Retinal pigment epithelial cell (primary cell): ENCODE results near the gene MAML3.

Experiments
- DNase-seq: peaks from one replicate; pipeline ENCODE4 v3.0.0-alpha.2; 2010; ENCODE audit warnings: low read depth
- H3K4me3 ChIP-seq: 2 replicates; pipeline ENCODE4 v1.5.1; 2011; ENCODE audit warnings: mild to moderate bottlenecking, low read length, control low read depth, moderate library complexity
- TF ChIP-seq, protein P1 (sequence below): conservative IDR thresholded peaks from 2 replicates; pipeline ENCODE4 v1.5.1; 2011; ENCODE audit warnings: low read depth, low read length, control low read depth, inconsistent platforms

The MAML3 gene

DNA sequence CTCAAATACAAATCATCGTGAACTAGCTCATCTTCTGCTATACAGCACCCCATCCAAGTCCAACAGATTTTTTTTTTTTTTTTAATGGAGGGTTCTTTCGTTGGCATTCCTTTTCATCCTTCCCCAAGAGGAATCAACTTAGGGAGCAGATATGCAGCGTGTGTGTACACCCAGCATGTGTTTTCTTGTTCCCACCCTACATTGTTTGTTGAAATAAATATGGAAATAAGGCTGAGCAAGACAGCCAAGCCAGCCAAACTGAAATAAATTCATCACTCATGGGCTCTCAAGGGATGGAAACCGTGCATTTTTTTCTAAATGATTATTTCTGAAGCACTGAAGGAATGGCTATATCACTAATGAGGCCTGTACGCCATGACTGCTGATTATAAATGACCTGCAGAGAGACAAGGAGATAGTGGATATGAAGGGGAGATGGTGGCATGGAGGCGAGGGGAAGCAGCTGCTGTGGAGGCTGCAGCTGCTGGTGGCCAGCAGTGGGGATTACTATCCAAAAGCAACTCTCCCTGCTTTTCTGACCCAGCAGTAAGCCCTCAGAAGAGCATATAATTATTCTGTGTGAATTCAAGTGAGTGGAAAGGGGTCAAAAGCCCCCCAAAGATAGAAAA is 314.5 kb downstream of the MAML3 start:
- H3K4me3 ChIP-seq, result no peak overlapping the region
- TF ChIP-seq, protein P1, sequence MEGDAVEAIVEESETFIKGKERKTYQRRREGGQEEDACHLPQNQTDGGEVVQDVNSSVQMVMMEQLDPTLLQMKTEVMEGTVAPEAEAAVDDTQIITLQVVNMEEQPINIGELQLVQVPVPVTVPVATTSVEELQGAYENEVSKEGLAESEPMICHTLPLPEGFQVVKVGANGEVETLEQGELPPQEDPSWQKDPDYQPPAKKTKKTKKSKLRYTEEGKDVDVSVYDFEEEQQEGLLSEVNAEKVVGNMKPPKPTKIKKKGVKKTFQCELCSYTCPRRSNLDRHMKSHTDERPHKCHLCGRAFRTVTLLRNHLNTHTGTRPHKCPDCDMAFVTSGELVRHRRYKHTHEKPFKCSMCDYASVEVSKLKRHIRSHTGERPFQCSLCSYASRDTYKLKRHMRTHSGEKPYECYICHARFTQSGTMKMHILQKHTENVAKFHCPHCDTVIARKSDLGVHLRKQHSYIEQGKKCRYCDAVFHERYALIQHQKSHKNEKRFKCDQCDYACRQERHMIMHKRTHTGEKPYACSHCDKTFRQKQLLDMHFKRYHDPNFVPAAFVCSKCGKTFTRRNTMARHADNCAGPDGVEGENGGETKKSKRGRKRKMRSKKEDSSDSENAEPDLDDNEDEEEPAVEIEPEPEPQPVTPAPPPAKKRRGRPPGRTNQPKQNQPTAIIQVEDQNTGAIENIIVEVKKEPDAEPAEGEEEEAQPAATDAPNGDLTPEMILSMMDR, result no peak
- DNase-seq, result no peak

DNA sequence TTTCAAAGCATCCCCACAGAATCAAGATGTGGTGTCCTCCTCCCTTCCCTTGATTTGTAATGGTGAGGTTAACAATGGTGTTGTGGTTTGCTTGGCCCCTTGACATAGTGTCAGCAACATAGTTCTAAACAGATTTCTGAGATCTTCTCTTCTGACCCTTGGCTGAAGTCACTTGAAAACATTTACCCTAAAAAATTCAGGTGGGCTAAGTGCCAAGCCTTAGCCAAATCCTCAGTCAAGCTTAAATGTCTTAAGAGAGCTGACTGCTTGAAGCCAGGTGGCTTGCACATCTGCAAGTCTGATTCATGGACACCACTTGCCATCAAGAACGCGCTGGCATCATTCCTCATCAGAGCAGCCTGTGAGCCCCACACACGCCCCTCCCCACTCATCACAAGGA is 315.2 kb downstream of the MAML3 start:
- TF ChIP-seq, protein P1, result no peak
- H3K4me3 ChIP-seq, result no peak overlapping the region
- no peak for DNase-seq

DNA sequence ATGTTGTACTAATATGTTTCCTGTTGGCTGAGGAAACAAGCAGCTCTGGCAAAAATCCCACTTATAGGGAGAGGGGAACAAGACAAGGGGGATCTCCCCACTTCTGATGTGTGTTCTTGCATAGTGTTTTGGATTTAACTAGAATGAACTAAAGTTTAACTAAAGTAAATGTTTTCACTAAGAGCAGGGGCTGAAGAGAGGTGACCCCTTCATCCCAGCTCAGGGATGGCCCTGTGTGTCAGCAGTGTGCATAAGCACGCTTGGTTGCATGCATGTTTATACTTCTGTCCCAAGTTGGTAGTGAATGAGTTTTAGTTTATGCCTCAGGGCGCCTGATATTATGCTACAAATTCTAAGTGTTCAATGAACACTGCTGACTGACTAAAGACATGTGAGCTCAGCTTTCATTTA is 319.0 kb downstream of the MAML3 start:
- TF ChIP-seq, protein P1, result no peak
- DNase-seq, result no peak
- no peak overlapping the region for H3K4me3 ChIP-seq

DNA sequence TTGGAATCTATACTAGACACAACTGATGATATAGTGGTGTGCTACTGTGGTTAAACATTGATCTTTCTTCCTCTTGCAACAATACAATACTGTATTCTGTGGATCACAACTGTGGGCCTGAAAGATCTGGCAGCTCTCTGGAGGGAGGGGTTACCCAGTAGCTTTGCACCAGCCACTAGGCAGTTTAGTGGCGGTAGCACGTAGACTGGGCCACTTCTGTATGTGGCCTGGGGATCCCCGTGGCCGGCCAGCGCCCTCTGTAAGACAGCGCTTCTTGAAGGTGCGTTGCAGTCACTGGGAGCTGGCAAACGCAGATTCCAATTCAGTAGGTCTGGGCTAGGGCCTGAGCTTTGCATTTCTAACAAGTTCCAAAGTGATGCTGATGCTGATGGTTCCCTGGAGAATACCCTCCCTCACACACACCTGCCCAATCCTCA is 319.7 kb downstream of the MAML3 start:
- DNase-seq, result no peak
- TF ChIP-seq, protein P1, result no peak
- H3K4me3 ChIP-seq, result no peak overlapping the region

DNA sequence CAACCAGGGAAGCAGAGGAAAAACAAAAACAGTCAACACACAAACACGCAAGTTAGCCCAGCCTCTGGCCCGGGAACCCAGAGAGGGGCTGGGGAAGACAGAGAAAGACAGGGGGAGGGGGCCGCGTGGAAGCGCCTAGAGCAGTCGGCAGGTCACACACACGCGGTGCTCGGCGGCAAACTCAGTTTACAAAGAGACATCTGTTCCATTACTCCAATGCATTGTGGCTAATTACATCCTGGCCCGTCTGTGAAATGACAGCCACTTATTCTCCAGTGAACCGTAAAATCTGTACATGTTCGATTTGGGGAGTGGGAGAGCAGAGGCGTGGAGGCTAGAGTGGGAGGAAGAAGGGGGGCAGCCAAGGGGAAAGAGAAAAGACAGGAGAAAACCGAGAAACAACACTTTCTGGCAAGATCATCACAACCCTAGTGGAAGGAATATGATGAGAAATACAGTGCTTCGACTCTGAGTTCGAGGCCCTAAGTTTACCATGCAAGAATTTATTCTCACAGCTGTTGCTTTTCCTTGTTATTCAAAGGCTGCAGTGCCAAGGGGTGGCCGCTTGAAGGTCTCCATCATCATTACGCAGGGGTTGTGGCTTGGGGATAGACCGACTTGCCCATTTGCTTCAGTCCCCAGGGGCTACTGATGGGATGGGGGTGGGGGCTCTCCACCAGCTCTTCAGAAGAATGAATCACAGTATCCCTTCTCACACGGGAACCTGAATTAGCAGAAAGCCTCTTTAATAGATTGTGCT is 320.7 kb downstream of the MAML3 start:
- TF ChIP-seq, protein P1, result no peak
- DNase-seq, result no peak
- H3K4me3 ChIP-seq, result no peak overlapping the region

DNA sequence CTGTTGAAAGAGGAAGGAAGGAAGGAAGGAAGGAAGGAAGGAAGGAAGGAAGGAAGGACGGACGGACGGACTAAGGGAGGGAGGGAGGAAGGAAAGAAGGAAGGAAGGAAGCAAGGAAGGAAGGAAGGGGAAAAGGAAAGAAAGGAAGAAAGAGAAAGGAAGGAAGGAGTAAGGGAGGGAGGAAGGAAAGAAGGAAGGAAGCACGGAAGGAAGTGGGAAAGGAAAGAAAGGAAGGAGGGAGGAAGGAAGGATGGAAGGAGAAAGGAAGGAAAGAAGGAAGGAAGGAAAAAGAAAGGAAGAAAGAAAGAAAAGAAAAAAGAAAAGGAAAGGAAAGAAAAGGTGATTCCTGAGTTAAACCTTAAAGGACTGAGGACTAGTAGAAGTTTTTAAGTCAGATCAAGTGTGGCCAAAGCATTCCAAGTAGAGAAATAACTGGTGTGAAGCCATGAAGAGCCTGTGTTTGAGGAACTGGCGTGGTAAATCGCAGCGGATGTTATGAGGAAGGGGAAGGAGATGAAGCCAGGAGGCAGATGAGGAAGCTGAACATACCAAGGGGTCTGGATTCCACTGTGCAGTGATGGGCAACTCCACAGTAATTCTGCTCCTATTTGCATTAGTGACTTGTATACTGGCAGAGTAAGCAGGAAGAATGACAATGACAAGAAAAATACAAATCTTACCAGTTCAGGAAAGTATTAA is 324.9 kb downstream of the MAML3 start:
- TF ChIP-seq, protein P1, result no peak
- no peak for DNase-seq
- H3K4me3 ChIP-seq, result no peak overlapping the region
